OCI-LY7 (cell line): ENCODE data around the gene ARSJ. TPM values are rescaled to one million over a fixed set of nuclear protein-coding genes. Genes with fewer than 3 reads are reported as not detected.

Source experiments
- BruUV-seq: library from RNA; stranded (reverse); fragments of 400-500 nt; replicated peaks from 2 replicates; lab custom pipeline; 2021; lab: Mats Ljungman, UMichigan
- CTCF ChIA-PET: fragments of 300-600 bp; sonication (Branson Sonifier 250); formaldehyde crosslinking; loops from one replicate; lab custom pipeline; 2022; ENCODE audit warnings: antibody characterized with exemption; ENCODE audit not compliant: unreplicated experiment; lab: Charles Lee
- POLR2A ChIA-PET: fragments of 300-600 bp; sonication (Branson Sonifier 250); formaldehyde crosslinking; loops from one replicate; lab custom pipeline; 2022; ENCODE audit warnings: antibody characterized with exemption; lab: Charles Lee
- DNase-seq: peaks from one replicate; pipeline ENCODE4 v3.0.0-alpha.2; 2015; ENCODE audit warnings: low spot score
- H2AFZ ChIP-seq: fragments of 200-600 bp; sonication (generic), shearing (Covaris generic); 2 replicates; pipeline ENCODE4 v1.6.1; 2014; ENCODE audit warnings: mild to moderate bottlenecking, antibody characterized with exemption, low read length, moderate library complexity
- H3K27ac ChIP-seq: fragments of 200-600 bp; sonication (generic); 2 replicates; pipeline ENCODE4 v1.5.1; 2014; ENCODE audit warnings: mixed run types, low read depth, mild to moderate bottlenecking, moderate library complexity, low read length, inconsistent platforms; ENCODE audit not compliant: poor library complexity, severe bottlenecking
- H3K36me3 ChIP-seq: fragments of 200-600 bp; sonication (generic); 2 replicates; pipeline ENCODE4 v1.6.1; 2014; ENCODE audit warnings: mild to moderate bottlenecking, antibody characterized with exemption, low read length, moderate library complexity, mixed read lengths; ENCODE audit not compliant: insufficient read depth
- H3K4me1 ChIP-seq: fragments of 200-600 bp; sonication (generic); 2 replicates; pipeline ENCODE4 v1.5.1; 2014; ENCODE audit warnings: mild to moderate bottlenecking, low read length; ENCODE audit not compliant: insufficient read depth, poor library complexity, severe bottlenecking
- H3K4me2 ChIP-seq: fragments of 200-600 bp; sonication (generic); 2 replicates; pipeline ENCODE4 v1.6.1; 2014; ENCODE audit warnings: mild to moderate bottlenecking, low read length
- H3K4me3 ChIP-seq: fragments of 200-600 bp; sonication (generic); 2 replicates; pipeline ENCODE4 v1.5.1; 2014; ENCODE audit warnings: mild to moderate bottlenecking, low read depth, low read length; ENCODE audit not compliant: poor library complexity, severe bottlenecking
- H3K79me2 ChIP-seq: fragments of 200-600 bp; sonication (generic); 2 replicates; pipeline ENCODE4 v1.6.1; 2016; ENCODE audit warnings: low read depth, mild to moderate bottlenecking, low read length, moderate library complexity, mixed read lengths; ENCODE audit not compliant: insufficient read depth
- H3K9me2 ChIP-seq: fragments of 200-600 bp; sonication (generic); 2 replicates; pipeline ENCODE4 v1.6.1; 2016; ENCODE audit warnings: mild to moderate bottlenecking, low read length, mixed read lengths; ENCODE audit not compliant: insufficient read depth
- H3K9me3 ChIP-seq: fragments of 200-600 bp; sonication (generic); 2 replicates; pipeline ENCODE4 v1.6.1; 2014; ENCODE audit warnings: mild to moderate bottlenecking, mixed run types, low read length, mixed read lengths
- H4K20me1 ChIP-seq: fragments of 200-600 bp; sonication (generic); 2 replicates; pipeline ENCODE4 v1.6.1; 2014; ENCODE audit warnings: mild to moderate bottlenecking, antibody characterized with exemption, low read length, moderate library complexity, mixed read lengths; ENCODE audit not compliant: insufficient read depth
- EZH2phosphoT487 ChIP-seq: fragments of 200-600 bp; sonication (generic); IDR thresholded peaks from 2 replicates; pipeline ENCODE4 v1.6.1; 2018; ENCODE audit warnings: low read depth, borderline replicate concordance, mild to moderate bottlenecking, mixed run types, antibody characterized with exemption, low read length, moderate library complexity, mixed read lengths
- intact Hi-C: fragments of 100-400 bp; cut with micrococcal nuclease; formaldehyde crosslinking; loops from one replicate; pipeline ENCODE4 v1.10.0; 2022; ENCODE audit not compliant: unreplicated experiment
- total RNA-seq, 2 experiments: library from RNA; depleted of rRNA in 1 of 2; stranded (reverse); fragments of >200 nt in 1 of 2; shearing (Covaris generic) in 1 of 2; gene quantifications; 2 replicates each; pipeline ENCODE4 v1.2.3, GENCODE V29; 2014 to 2022
- TF ChIP-seq, protein P1 (sequence below): fragments of 200-600 bp; sonication (generic); conservative IDR thresholded peaks from 2 replicates; pipeline ENCODE4 v1.5.1; 2014; ENCODE audit warnings: mild to moderate bottlenecking, antibody characterized with exemption, low read length, moderate library complexity, mixed read lengths

ARSJ gene
- total RNA-seq, 2 experiments from 2014 or later: not detected

- H3K4me1 ChIP-seq: no peaks in the 10 kb centered on the region
- ChIA-PET CTCF (no interaction called here), POLR2A (no interaction called here)
- no peak overlapping the region for H3K4me2 ChIP-seq
- no TSS peak for BruUV-seq
- H4K20me1 ChIP-seq: no peaks in the 10 kb centered on the region
- H3K9me3 ChIP-seq: no peaks in the 10 kb centered on the region
- intact Hi-C loops: no loop called here
- H3K36me3 ChIP-seq: no peaks in the 10 kb centered on the region
- DNase-seq: no peak
- no peak overlapping the region for H3K27ac ChIP-seq
- TF ChIP-seq, protein P1, sequence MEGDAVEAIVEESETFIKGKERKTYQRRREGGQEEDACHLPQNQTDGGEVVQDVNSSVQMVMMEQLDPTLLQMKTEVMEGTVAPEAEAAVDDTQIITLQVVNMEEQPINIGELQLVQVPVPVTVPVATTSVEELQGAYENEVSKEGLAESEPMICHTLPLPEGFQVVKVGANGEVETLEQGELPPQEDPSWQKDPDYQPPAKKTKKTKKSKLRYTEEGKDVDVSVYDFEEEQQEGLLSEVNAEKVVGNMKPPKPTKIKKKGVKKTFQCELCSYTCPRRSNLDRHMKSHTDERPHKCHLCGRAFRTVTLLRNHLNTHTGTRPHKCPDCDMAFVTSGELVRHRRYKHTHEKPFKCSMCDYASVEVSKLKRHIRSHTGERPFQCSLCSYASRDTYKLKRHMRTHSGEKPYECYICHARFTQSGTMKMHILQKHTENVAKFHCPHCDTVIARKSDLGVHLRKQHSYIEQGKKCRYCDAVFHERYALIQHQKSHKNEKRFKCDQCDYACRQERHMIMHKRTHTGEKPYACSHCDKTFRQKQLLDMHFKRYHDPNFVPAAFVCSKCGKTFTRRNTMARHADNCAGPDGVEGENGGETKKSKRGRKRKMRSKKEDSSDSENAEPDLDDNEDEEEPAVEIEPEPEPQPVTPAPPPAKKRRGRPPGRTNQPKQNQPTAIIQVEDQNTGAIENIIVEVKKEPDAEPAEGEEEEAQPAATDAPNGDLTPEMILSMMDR: no peak
- no peak for TF ChIP-seq EZH2phosphoT487
- no peak overlapping the region for H2AFZ ChIP-seq
- H3K79me2 ChIP-seq: no peaks in the 10 kb centered on the region
- no peak overlapping the region for H3K4me3 ChIP-seq
- H3K9me2 ChIP-seq: no peaks in the 10 kb centered on the region
These were observed 19.1 kb upstream of the ARSJ start for GRCh38 chr4:113998531-113998930.

DNA sequence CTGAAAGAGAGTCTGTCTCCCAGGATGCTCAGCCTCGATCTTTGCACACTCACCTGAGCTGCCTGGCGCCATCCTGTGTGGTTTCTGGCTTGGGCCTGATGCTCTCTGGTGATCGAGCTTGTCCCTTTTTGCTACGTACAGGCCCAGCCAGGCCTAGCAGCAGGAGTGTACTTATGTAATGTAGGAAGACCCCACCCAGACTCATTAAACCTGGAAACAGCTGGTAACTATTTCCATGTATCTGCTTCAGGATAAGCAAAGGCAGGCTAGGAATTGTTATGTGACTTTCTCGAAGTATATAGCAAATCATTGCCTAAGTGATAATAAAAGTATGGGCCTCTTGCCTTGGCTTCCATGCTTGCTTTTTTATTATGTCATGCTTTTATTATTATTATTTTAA is 18.6 kb upstream of the ARSJ start:
- ChIA-PET POLR2A (no interaction called here), CTCF (no interaction called here)
- no peaks in the 10 kb centered on the region for H3K4me1 ChIP-seq

GRCh38 chr4:113997206-113997605 is 17.8 kb upstream of the ARSJ start:
- DNase-seq: no peak
- Histone ChIP-seq H3K4me1 (no peaks in the 10 kb centered on the region), H3K9me3 (no peaks in the 10 kb centered on the region), H3K79me2 (no peaks in the 10 kb centered on the region), H3K9me2 (no peaks in the 10 kb centered on the region), H4K20me1 (no peaks in the 10 kb centered on the region), H3K4me3 (no peak overlapping the region), H3K36me3 (no peaks in the 10 kb centered on the region), H3K4me2 (no peak overlapping the region), H3K27ac (no peak overlapping the region), H2AFZ (no peak overlapping the region)
- ChIA-PET CTCF (no interaction called here), POLR2A (no interaction called here)
- intact Hi-C loops: no loop called here
- BruUV-seq: no TSS peak
- TF ChIP-seq EZH2phosphoT487: no peak
- TF ChIP-seq, protein P1: no peak

More for the DNA sequence above, 18.6 kb upstream of the ARSJ start:
- intact Hi-C loops: no loop called here
- Histone ChIP-seq H3K36me3 (no peaks in the 10 kb centered on the region), H3K9me3 (no peaks in the 10 kb centered on the region), H3K4me2 (no peak overlapping the region), H3K27ac (no peak overlapping the region), H4K20me1 (no peaks in the 10 kb centered on the region), H3K4me3 (no peak overlapping the region), H2AFZ (no peak overlapping the region), H3K9me2 (no peaks in the 10 kb centered on the region), H3K79me2 (no peaks in the 10 kb centered on the region)
- DNase-seq: no peak
- TF ChIP-seq, protein P1: no peak
- no peak for TF ChIP-seq EZH2phosphoT487
- BruUV-seq: no TSS peak
